Central memory CD4-positive, alpha-beta T cell (primary cell): ENCODE results near the gene POLD1.
"Not testable (repeated sequence)": the region's sequence is repeated elsewhere in the genome, so short reads cannot be mapped to it uniquely, and the experiment has no call there.

Experiments used
- DNase-seq: peaks from one replicate; pipeline ENCODE4 v3.0.0; 2022

Gene POLD1

GRCh38 chr19:50365434-50366306 lies 18.5 kb upstream of the POLD1 start, which contains the start of gene NAPSA:
TSS of gene NAPSA (minus strand) at chr19:50365639. CDS start at chr19:50365621, 18 bp downstream.
- DNase-seq: no peak

- peak; percentile 69 for DNase-seq
Observed at GRCh38 chr19:50368649-50369570, 15.2 kb upstream of the POLD1 start.

DNA sequence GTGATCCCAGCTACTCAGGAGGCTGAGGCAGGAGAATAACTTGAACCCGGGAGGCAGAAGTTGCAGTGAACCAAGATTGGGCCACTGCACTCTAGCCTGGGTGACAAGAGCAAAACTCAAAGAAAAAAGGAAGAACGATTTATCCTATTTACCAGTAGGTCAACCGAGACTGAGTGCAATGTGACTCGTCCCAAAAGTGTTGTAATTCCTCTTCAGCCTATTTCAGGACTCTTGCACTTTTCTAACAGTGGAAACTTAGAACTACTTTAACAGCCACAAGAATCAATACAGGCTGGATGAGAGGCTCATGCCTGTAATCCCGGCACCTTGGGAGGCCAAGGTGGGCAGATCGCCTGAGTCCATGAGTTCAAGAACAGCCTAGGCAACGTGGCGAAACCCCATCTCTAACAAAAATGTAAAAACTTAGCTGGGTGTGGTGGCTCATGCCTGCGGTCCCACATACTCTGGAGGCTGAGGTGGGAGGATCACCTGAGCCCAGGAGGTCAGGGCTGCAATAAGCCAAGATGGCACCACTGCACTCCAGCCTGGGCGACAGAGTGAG lies 12.2 kb upstream of the POLD1 start:
- no peak for DNase-seq

DNA sequence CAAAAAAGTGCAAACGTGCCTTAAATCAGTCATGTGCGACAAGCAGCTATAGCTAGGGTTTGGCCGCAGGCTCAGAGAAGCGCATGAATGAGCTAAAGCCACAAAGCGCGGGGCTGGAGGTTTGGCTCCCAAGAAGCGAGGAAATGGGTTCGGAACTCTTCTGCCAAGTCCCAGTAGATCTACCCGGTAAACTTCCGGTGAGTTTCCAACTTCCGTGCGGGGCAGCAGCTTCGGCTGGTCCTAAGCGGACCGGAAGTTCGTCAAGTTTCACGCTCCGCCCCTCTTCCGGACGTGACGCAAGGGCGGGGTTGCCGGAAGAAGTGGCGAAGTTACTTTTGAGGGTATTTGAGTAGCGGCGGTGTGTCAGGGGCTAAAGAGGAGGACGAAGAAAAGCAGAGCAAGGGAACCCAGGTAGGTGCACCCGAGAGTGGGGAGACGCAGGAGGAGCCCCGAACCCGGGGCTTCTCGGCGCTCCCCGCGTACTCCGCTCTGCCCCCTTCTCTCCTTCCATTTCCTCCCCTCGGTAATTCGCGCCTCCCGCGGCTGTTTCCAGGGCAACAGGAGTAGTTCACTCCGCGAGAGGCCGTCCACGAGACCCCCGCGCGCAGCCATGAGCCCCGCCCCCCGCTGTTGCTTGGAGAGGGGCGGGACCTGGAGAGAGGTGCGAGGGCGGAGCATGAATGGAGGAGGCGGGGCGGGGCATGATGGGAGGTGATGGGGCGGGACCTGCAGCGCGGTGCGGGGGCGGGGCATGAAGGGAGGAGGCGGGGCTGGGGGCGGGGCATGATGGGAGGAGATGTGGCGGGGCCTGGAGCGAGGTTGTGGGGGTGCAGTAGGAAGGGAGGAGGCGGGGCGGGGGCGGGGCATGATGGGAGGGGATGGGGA lies 7.7 kb upstream of the POLD1 start, which contains the start of gene NR1H2:
Gene NR1H2, plus strand, starts transcription at position 292 of the 885 bp plus-strand sequence. CDS start 1,149 bp downstream, outside the sequence.
- DNase-seq: peak; percentile 95

GRCh38 chr19:50377051-50377461 lies 7.1 kb upstream of the POLD1 start:
- DNase-seq: peak; percentile 47

DNA sequence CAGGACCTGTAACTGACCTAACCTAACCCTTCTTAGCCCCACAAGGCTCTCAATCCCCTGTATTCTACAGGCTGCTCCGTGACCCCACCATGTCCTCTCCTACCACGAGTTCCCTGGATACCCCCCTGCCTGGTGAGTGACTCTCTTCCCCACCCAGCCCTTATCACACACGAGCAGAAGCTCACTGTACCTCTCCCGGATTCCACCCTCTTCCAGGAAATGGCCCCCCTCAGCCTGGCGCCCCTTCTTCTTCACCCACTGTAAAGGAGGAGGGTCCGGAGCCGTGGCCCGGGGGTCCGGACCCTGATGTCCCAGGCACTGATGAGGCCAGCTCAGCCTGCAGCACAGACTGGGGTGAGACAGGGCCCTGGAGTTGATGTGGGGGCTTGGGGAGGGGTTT lies 6.6 kb upstream of the POLD1 start:
- DNase-seq: no peak

GRCh38 chr19:50378169-50378862 lies 5.8 kb upstream of the POLD1 start:
- DNase-seq: no peak

GRCh38 chr19:50378863-50379236 lies 5.3 kb upstream of the POLD1 start:
- no peak for DNase-seq

DNA sequence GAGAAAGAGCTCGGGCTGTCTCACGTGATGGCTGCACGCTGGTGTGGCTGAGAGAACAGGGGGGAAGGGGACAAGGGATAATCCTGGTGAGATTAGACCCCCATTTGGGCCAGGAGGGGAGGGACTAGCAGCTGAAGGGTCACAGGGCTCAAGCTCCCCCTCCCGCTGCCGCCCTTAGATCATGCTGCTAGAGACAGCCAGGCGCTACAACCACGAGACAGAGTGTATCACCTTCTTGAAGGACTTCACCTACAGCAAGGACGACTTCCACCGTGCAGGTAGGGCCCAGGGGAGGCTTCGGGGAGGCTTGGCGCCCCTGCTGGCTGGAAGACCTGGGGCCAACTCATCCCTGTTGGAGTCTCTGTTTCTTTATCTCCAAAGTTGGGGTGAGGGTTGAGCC lies 4.5 kb upstream of the POLD1 start:
- DNase-seq: no peak

DNA sequence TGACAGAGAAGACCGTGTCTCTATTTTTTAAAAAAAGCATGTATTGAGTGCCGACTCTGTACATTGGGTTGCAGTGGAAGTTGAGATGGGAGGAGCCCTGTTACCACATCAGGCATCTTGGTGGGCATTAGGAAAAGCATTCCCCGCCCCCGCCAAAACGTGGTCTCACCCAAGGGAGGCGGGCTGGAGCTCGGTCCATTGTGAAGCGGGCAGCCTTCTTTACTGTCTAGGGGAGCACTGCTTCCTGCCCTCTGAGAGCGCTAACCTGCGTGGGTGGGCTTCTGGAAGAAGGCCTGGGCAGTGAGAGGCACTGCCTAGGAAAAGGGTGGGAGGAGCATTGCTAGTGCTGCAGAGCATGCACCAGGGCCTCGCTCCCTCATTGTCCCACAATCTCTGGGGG lies 4.0 kb upstream of the POLD1 start:
- DNase-seq: no peak

DNA sequence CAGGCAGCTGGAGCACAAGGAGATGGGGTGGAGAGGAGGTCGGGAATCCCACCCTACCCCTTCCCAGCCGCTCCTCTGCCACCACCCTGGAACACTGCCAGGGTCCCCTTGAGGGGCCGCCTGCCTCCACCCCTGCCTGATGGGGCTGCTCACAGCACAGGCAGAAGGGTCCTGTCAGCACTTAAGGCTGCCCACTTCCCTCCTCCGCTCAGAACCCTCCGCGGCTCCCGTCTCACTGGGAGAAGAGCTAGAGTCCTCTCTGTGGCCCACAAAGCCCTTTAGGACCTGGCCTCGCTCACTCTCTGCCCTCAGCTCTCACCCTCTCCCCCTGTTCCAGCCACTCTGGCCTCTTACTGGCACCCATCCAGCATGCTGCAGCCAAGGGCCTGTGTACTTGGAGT lies 3.4 kb upstream of the POLD1 start:
- DNase-seq: no peak

DNA sequence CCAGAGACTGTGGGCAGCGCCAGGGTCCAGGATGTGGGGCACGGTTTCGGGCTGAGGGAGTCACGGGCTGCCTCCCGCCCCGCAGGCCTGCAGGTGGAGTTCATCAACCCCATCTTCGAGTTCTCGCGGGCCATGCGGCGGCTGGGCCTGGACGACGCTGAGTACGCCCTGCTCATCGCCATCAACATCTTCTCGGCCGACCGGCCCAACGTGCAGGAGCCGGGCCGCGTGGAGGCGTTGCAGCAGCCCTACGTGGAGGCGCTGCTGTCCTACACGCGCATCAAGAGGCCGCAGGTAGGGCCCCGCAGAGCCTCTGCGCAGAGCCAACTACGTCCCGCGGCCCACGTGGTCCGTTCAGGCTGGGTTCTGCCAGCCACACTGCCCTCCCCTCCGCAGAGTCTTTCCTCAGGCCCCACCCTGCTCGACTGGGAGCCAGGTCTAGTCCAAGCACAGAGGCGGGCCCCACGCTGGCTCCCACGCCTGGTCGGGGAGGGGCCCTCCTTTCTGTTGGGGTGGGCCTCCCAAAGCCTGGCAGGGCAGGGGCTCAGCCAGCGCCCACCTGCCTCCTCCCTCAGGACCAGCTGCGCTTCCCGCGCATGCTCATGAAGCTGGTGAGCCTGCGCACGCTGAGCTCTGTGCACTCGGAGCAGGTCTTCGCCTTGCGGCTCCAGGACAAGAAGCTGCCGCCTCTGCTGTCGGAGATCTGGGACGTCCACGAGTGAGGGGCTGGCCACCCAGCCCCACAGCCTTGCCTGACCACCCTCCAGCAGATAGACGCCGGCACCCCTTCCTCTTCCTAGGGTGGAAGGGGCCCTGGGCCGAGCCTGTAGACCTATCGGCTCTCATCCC lies 2.0 kb upstream of the POLD1 start:
- DNase-seq: no peak

DNA sequence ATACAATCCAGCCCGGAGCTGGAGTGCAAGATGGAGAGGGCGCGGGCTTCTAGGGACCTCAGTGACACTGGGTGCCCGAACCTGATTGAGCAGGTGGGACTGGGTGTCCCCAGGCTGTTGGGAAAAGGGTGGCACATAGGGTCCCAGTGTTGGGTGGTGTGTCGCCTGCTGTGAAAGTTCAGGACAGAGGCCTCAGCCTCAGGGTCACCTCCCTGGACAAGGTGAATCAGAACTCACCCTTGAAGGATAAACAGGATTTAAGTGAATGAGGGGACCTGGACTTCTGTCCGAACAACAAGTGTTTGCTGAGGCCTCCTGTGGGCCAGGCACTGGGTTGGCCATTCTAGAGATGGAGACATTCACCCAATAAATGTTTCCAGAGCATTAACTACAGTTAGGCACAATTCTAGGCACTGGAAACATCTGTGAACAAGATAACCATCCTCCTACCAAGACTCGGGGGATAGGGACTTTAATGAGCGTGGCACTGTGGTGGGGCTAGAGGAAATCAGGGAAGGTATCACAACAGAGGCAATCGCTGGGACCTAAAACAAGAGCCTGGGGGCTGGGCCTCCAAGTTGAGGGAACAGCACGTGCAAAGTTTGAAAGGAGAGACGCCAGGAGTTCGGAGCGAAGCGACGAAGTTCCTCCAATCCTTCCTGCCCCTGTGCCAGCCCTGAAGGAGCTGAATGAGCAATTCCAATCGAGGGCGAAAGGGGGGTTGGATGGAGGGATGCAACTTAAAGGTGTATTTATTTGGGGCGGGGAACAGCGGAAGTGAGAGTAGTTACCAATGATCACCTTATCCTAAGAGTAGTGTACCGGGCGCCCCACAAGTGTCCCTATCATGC lies 921 bp upstream of the POLD1 start:
- DNase-seq: no peak

GRCh38 chr19:50384685-50385535 lies 763 bp downstream of the POLD1 start:
- no peak for DNase-seq

- no peak for DNase-seq
Observed at GRCh38 chr19:50387176-50387867, 3.2 kb downstream of the POLD1 start.

DNA sequence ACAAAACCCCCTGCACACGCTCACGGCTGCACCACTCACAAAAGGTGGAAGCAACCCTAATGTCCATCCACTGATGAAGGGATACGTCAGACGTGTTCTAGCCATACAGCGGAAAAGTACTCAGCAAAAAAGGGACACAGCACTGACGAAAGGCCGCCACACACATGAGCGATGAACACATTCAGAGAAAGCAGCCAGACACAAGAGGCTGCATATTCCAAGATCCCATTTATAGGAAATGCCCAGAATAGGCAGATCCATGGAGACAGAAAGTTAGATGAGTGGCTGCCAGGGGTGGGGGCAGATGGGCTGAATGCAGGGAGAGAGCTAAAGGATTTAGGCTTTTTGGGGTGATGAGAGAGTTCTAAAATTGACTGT lies 3.7 kb downstream of the POLD1 start:
- no peak for DNase-seq

DNA sequence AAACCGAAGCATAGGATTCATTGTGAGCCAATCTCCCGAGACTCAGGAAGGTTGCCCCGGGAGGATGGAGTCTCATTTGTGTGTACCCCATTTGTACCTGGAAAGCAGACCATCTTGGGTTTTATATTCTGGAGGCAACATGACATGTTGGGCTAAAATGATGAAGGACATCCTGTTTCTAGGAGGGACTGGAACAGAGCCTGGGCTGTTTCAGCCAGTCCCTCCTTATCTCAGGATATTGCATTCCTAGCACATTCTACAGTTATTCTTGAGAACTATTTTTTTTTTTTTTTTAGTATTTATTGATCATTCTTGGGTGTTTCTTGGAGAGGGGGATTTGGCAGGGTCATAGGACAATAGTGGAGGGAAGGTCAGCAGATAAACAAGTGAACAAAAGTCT lies 6.1 kb downstream of the POLD1 start:
- DNase-seq: not testable (repeated sequence)

GRCh38 chr19:50390952-50391351 lies 6.8 kb downstream of the POLD1 start:
- not testable (repeated sequence) for DNase-seq
